Measurements from ENCODE around the gene ITGBL1.

ITGBL1 gene

GRCh38 chr13:101516262-101516661 is 63.8 kb downstream of the ITGBL1 start:
- Histone ChIP-seq H2AFZ (ENCODE audit: low read depth, low read length, severe bottlenecking) (no peak overlapping the region), H4K20me1 (ENCODE audit: low read depth, low read length) (no peaks in the 10 kb centered on the region), H3K9ac (ENCODE audit: low read length) (no peak overlapping the region), H3K79me2 (ENCODE audit: insufficient read depth, low read length) (no peaks in the 10 kb centered on the region), H3F3A (ENCODE audit: insufficient read depth) (no peaks in the 10 kb centered on the region), H3K27me3 (ENCODE audit: low read length) (no peaks in the 10 kb centered on the region), H3K9me2 (replicated peaks; ENCODE audit: insufficient read depth, low read length) (no peaks in the 10 kb centered on the region), H3K4me2 (ENCODE audit: low read depth, low read length, poor library complexity, severe bottlenecking) (no peak overlapping the region), H3K4me3 (ENCODE audit: insufficient read depth, low read length, poor library complexity, severe bottlenecking) (no peak overlapping the region), H3K27ac (ENCODE audit: low read depth, low read length) (no peak overlapping the region), H3K9me3 (ENCODE audit: insufficient read depth, low read length) (0 out of 2 replicates have a peak, but pooled peaks cover 4% of the 10 kb centered on the region), H3K36me3 (ENCODE audit: low read length) (no peaks in the 10 kb centered on the region)
- TF ChIP-seq EZH2phosphoT487 (conservative IDR thresholded peaks at IDR 0.05; ENCODE audit: low read length) (no peak), CTCF (IDR thresholded peaks at IDR 0.05; ENCODE audit: insufficient read depth, low read length, poor library complexity, severe bottlenecking) (no peak)

GRCh38 chr13:101520672-101521071 is 68.2 kb downstream of the ITGBL1 start:
- no peaks in the 10 kb centered on the region for H3K9me2 ChIP-seq (replicated peaks; ENCODE audit: insufficient read depth, low read length)
- no peaks in the 10 kb centered on the region for H3F3A ChIP-seq (ENCODE audit: insufficient read depth)
- no peak overlapping the region for H3K4me3 ChIP-seq (ENCODE audit: insufficient read depth, low read length, poor library complexity, severe bottlenecking)
- no peaks in the 10 kb centered on the region for H4K20me1 ChIP-seq (ENCODE audit: low read depth, low read length)
- no peak overlapping the region for H3K9ac ChIP-seq (ENCODE audit: low read length)
- H2AFZ ChIP-seq (ENCODE audit: low read depth, low read length, severe bottlenecking) = no peak overlapping the region
- H3K9me3 ChIP-seq (ENCODE audit: insufficient read depth, low read length) = 0 out of 2 replicates have a peak, but pooled peaks cover 4% of the 10 kb centered on the region
- no peaks in the 10 kb centered on the region for H3K27me3 ChIP-seq (ENCODE audit: low read length)
- no peak overlapping the region for H3K27ac ChIP-seq (ENCODE audit: low read depth, low read length)
- H3K79me2 ChIP-seq (ENCODE audit: insufficient read depth, low read length) = no peaks in the 10 kb centered on the region
- no peak overlapping the region for H3K4me2 ChIP-seq (ENCODE audit: low read depth, low read length, poor library complexity, severe bottlenecking)
- TF ChIP-seq CTCF (IDR thresholded peaks at IDR 0.05; ENCODE audit: insufficient read depth, low read length, poor library complexity, severe bottlenecking) (no peak), EZH2phosphoT487 (conservative IDR thresholded peaks at IDR 0.05; ENCODE audit: low read length) (no peak)
- H3K36me3 ChIP-seq (ENCODE audit: low read length) = no peaks in the 10 kb centered on the region

- Histone ChIP-seq H4K20me1 (ENCODE audit: low read depth, low read length) (no peaks in the 10 kb centered on the region), H2AFZ (ENCODE audit: low read depth, low read length, severe bottlenecking) (no peak overlapping the region), H3K79me2 (ENCODE audit: insufficient read depth, low read length) (no peaks in the 10 kb centered on the region), H3K4me3 (ENCODE audit: insufficient read depth, low read length, poor library complexity, severe bottlenecking) (no peak overlapping the region), H3K9ac (ENCODE audit: low read length) (no peak overlapping the region), H3K27ac (ENCODE audit: low read depth, low read length) (no peak overlapping the region), H3K9me3 (ENCODE audit: insufficient read depth, low read length) (0 out of 2 replicates have a peak, but pooled peaks cover 4% of the 10 kb centered on the region), H3F3A (ENCODE audit: insufficient read depth) (no peaks in the 10 kb centered on the region), H3K9me2 (replicated peaks; ENCODE audit: insufficient read depth, low read length) (no peaks in the 10 kb centered on the region), H3K4me2 (ENCODE audit: low read depth, low read length, poor library complexity, severe bottlenecking) (no peak overlapping the region), H3K36me3 (ENCODE audit: low read length) (no peaks in the 10 kb centered on the region), H3K27me3 (ENCODE audit: low read length) (no peaks in the 10 kb centered on the region)
- TF ChIP-seq CTCF (IDR thresholded peaks at IDR 0.05; ENCODE audit: insufficient read depth, low read length, poor library complexity, severe bottlenecking) (no peak), EZH2phosphoT487 (conservative IDR thresholded peaks at IDR 0.05; ENCODE audit: low read length) (no peak)
Measured at GRCh38 chr13:101521371-101521770, 68.9 kb downstream of the ITGBL1 start.
